ENCODE results near the gene MAEA.
A peak's percentile ranks its signal among the peaks of the same experiment; 100 is the strongest.

MAEA gene

GRCh38 chr4:1305781-1306455 is 16.2 kb downstream of the MAEA start:
- DNase-seq: no peak

- no peak for DNase-seq
These were observed 18.5 kb downstream of the MAEA start for GRCh38 chr4:1307951-1308735.

GRCh38 chr4:1309261-1310010 is 19.7 kb downstream of the MAEA start:
- DNase-seq: peak; percentile 66 to 67

- no peak for DNase-seq
These were observed 20.5 kb downstream of the MAEA start for GRCh38 chr4:1310031-1310795.

GRCh38 chr4:1310796-1311631 is 21.3 kb downstream of the MAEA start:
- no peak for DNase-seq

- no peak for DNase-seq
These were observed 23.3 kb downstream of the MAEA start for GRCh38 chr4:1312821-1313640.

- no peak for DNase-seq
These were observed 25.6 kb downstream of the MAEA start for GRCh38 chr4:1315306-1315705.

- no peak for DNase-seq
These were observed 26.3 kb downstream of the MAEA start for GRCh38 chr4:1315836-1316536.

- no peak for DNase-seq
These were observed 27.0 kb downstream of the MAEA start for GRCh38 chr4:1316537-1317168.

- DNase-seq: no peak
These were observed 27.7 kb downstream of the MAEA start for GRCh38 chr4:1317177-1318045.

GRCh38 chr4:1318046-1318375 is 28.3 kb downstream of the MAEA start:
- DNase-seq: no peak

- no peak for DNase-seq
These were observed 29.0 kb downstream of the MAEA start for GRCh38 chr4:1318488-1319213.

GRCh38 chr4:1321486-1321885 is 31.8 kb downstream of the MAEA start:
- no peak for DNase-seq

GRCh38 chr4:1321946-1322650 is 32.4 kb downstream of the MAEA start:
- DNase-seq: no peak

- no peak for DNase-seq
These were observed 33.6 kb downstream of the MAEA start for GRCh38 chr4:1323280-1323634.

GRCh38 chr4:1323635-1324442 is 34.1 kb downstream of the MAEA start:
- DNase-seq: no peak

Data from CD4-positive, alpha-beta T cell treated with Interleukin-4 for 1 hour (primary cell).